Right atrium auricular region (tissue), 2 donors: ENCODE data around the gene SOST. TPM values are rescaled to one million over a fixed set of nuclear protein-coding genes. Genes with fewer than 3 reads are reported as not detected.

Experiments used
- DNase-seq: peaks from one replicate; pipeline ENCODE4 v3.0.0-alpha.2; 2019; ENCODE audit warnings: low spot score
- H3K27ac ChIP-seq, 2 donors: fragments of 200-600 bp; sonication (generic); 1 replicate in 1 of 2; 2 replicates in 1 of 2; pipeline ENCODE4 v1.5.1; 2016 to 2019
- H3K27me3 ChIP-seq, 2 donors: fragments of 200-600 bp; sonication (generic); one replicate each; pipeline versions ENCODE4 v1.5.1 to v1.6.0; 2017 to 2019
- H3K36me3 ChIP-seq: fragments of 200-600 bp; sonication (generic); one replicate; pipeline ENCODE4 v1.5.1; 2016
- H3K4me1 ChIP-seq, 2 donors: fragments of 200-600 bp; sonication (generic); one replicate each; pipeline versions ENCODE4 v1.5.1 to v1.6.0; 2017 to 2019
- H3K4me3 ChIP-seq, 2 donors: fragments of 200-600 bp; sonication (generic); 1 replicate in 1 of 2; 2 replicates in 1 of 2; pipeline ENCODE4 v1.5.1; 2017 to 2019; ENCODE audit warnings: mild to moderate bottlenecking in 1 of 2, moderate library complexity in 1 of 2
- H3K9me3 ChIP-seq, 2 donors: fragments of 200-600 bp; sonication (generic); one replicate each; pipeline ENCODE4 v1.5.1; 2019
- total RNA-seq, 2 donors: library from RNA; depleted of rRNA; stranded (reverse); fragments of >200 nt; gene quantifications; one replicate each; pipeline ENCODE4 v1.1.0, GENCODE V29; 2016
- TF ChIP-seq, protein P1 (sequence below), 2 donors: fragments of 200-600 bp; sonication (generic); IDR thresholded peaks; one replicate each; pipeline ENCODE4 v1.5.1; 2019; ENCODE audit warnings: antibody characterized with exemption in 2 of 2

Gene SOST
- total RNA-seq, 2 donors from 2014 or later, result not detected

DNA sequence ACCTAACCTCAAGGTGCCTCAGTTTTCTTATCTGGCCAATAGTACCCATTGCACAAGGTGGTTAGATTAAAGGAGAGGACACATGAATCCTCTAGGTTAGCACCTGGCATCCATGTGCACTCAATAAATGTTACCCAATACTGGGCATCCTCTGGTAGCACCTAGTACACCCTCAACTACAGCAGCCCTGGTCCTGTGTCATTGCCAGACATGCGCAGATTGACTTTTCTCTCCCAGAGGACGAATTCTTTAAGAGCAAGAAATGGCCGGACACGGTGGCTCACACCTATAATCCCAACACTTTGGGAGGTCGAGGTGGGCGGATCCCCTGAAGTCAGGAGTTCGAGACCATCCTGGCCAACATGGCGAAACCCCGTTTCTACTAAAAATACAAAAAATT lies 12.9 kb upstream of the SOST start:
- Histone ChIP-seq H3K27ac (no peak overlapping the region), H3K27me3 (no peaks in the 10 kb centered on the region), H3K4me1 (peaks cover 0 to 54% of the 10 kb centered on the region in 2 donors), H3K4me3 (no peak overlapping the region), H3K9me3 (no peaks in the 10 kb centered on the region), H3K36me3 (peaks cover 85% of the 10 kb centered on the region)
- TF ChIP-seq, protein P1, sequence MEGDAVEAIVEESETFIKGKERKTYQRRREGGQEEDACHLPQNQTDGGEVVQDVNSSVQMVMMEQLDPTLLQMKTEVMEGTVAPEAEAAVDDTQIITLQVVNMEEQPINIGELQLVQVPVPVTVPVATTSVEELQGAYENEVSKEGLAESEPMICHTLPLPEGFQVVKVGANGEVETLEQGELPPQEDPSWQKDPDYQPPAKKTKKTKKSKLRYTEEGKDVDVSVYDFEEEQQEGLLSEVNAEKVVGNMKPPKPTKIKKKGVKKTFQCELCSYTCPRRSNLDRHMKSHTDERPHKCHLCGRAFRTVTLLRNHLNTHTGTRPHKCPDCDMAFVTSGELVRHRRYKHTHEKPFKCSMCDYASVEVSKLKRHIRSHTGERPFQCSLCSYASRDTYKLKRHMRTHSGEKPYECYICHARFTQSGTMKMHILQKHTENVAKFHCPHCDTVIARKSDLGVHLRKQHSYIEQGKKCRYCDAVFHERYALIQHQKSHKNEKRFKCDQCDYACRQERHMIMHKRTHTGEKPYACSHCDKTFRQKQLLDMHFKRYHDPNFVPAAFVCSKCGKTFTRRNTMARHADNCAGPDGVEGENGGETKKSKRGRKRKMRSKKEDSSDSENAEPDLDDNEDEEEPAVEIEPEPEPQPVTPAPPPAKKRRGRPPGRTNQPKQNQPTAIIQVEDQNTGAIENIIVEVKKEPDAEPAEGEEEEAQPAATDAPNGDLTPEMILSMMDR (IDR thresholded peaks at IDR 0.05), result no peak
- no peak for DNase-seq

DNA sequence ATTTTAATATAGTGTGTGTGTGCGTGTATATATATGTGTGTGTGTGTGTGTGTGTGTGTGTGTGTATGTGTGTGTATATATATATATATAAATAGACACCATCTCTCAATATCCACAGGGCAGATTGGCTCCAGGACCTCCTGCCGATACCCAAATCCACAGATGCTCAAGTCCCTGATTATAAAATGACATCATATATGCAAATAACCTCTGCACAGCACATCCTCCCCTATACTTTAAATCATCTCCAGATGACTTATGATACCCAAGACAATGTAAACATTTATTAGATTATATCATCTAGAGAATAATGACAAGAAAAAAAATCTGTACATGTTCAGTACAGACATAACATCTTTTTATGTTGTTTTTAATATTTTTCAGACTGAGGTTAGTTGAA lies 12.4 kb upstream of the SOST start:
- H3K36me3 ChIP-seq, result peaks cover 83% of the 10 kb centered on the region
- TF ChIP-seq, protein P1 (IDR thresholded peaks at IDR 0.05), result no peak
- DNase-seq, result no peak
- no peak overlapping the region for H3K4me3 ChIP-seq
- no peaks in the 10 kb centered on the region for H3K9me3 ChIP-seq
- no peaks in the 10 kb centered on the region for H3K27me3 ChIP-seq
- H3K27ac ChIP-seq, result no peak overlapping the region
- H3K4me1 ChIP-seq, result peaks cover 0 to 49% of the 10 kb centered on the region in 2 donors

DNA sequence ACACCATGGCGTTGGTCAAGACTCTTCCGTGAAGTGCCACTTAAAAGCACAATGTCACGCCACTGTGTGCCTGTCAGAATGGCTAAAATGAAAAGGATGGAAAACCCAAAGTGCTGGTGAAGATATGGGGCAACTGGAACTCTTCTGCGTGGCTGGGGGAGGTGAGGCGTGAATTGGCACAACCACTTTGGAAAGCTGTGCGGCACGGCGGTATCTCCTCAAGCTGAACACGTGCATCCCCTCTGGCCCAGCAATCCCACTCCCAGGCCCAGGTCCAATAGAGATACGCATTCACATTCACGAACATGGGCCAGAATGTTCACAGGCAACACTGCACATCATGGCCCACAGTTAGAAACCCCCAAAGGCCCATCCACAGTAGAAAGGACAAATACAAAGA lies 11.3 kb upstream of the SOST start:
- peak overlapping the region; percentile 18 to 27 for H3K27ac ChIP-seq
- TF ChIP-seq, protein P1 (IDR thresholded peaks at IDR 0.05), result no peak
- peaks cover 78% of the 10 kb centered on the region for H3K36me3 ChIP-seq
- H3K27me3 ChIP-seq, result no peaks in the 10 kb centered on the region
- no peaks in the 10 kb centered on the region for H3K9me3 ChIP-seq
- DNase-seq, result no peak
- peaks cover 0 to 38% of the 10 kb centered on the region in 2 donors for H3K4me1 ChIP-seq
- H3K4me3 ChIP-seq, result no peak overlapping the region

DNA sequence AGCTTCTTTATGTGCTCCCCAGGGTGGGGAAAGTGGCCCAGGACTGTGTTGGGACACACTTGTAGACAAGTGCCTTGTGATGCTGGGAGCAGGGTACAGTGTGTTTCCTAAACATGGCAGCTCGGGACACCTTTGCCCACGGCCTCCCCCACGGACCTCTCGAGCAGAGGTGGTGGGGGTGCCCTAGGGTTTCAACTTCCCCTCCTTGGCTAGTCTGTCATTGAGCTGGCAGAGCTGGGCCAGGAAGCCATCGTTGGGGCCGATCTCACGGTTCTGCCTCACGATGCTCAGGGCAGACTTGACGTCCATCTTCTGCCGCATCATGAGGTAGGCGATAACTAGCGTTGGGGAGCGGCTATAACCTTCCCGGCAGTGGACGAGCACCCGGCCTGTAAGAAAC lies 10.8 kb upstream of the SOST start:
- H3K27ac ChIP-seq, result peak overlapping the region; percentile 18 to 27

DNA sequence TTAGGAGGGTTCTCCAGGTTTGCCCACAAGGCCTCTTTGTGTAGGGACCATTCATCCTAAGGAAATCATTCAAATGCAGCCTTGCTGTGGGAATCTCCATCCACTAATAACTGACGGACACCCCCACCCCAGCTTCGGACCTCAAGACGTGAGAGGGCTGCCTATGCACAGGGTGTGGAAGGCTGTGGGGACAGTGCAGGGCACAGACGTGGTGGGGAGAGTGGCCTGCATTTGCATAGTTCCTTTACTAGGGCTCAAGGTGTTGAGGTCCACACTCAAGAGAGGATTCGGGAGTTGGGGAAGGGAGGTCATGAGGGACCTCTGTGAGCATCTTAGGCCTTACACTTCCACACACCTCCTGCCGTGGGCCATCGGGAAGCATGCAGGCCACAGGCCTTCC lies 10.4 kb upstream of the SOST start:
- H3K27ac ChIP-seq, result peak overlapping the region; percentile 18 to 27
- peaks cover 69% of the 10 kb centered on the region for H3K36me3 ChIP-seq
- no peak for DNase-seq
- no peak overlapping the region for H3K4me3 ChIP-seq
- H3K27me3 ChIP-seq, result no peaks in the 10 kb centered on the region
- TF ChIP-seq, protein P1 (IDR thresholded peaks at IDR 0.05), result no peak
- no peaks in the 10 kb centered on the region for H3K9me3 ChIP-seq
- H3K4me1 ChIP-seq, result peaks cover 0 to 34% of the 10 kb centered on the region in 2 donors

More for the DNA sequence above, 10.8 kb upstream of the SOST start:
- Histone ChIP-seq H3K36me3 (peaks cover 74% of the 10 kb centered on the region), H3K9me3 (no peaks in the 10 kb centered on the region), H3K27me3 (no peaks in the 10 kb centered on the region), H3K4me1 (peaks cover 0 to 34% of the 10 kb centered on the region in 2 donors), H3K4me3 (no peak overlapping the region)
- no peak for DNase-seq
- TF ChIP-seq, protein P1 (IDR thresholded peaks at IDR 0.05), result no peak

DNA sequence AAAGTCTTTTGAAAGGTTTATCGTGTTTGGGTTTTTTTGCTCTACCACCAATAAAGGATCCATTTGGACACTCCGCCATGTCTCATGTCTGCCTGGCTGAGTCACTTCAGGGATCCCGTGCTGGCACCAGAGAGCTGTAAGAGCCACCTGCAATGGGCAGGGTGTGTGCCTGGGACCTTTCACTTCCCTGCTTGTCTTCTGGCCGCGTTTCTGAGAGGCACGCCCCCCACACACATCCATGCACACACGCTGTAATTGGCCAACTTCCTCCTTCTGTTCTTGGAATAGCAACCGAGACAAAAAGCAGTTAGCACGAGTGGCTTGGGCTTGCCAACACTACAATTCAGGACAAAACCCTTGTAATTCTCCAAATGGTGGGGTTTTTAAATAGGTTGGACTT lies 9.8 kb upstream of the SOST start:
- TF ChIP-seq, protein P1 (IDR thresholded peaks at IDR 0.05), result no peak
- Histone ChIP-seq H3K4me1 (peaks cover 0 to 34% of the 10 kb centered on the region in 2 donors), H3K27me3 (no peaks in the 10 kb centered on the region), H3K36me3 (peaks cover 64% of the 10 kb centered on the region), H3K27ac (peak overlapping the region; percentile 18 to 27), H3K4me3 (no peak overlapping the region), H3K9me3 (no peaks in the 10 kb centered on the region)
- DNase-seq, result no peak
